Hepatocyte (in vitro differentiated cells): Measurements from ENCODE around the gene CASTOR1.

Experiments
- CTCF ChIP-seq: fragments of 200-600 bp; sonication (generic); IDR thresholded peaks from 2 replicates; pipeline ENCODE4 v1.5.1; 2016; ENCODE audit warnings: antibody characterized with exemption, mild to moderate bottlenecking; ENCODE audit not compliant: poor library complexity
- EZH2 ChIP-seq: fragments of 200-600 bp; sonication (generic); IDR thresholded peaks from 2 replicates; pipeline ENCODE4 v1.6.1; 2016; ENCODE audit warnings: antibody characterized with exemption, mild to moderate bottlenecking, borderline replicate concordance
- EZH2phosphoT487 ChIP-seq: fragments of 200-600 bp; sonication (generic); IDR thresholded peaks from one replicate; pipeline ENCODE4 v1.6.1; 2018; ENCODE audit warnings: antibody characterized with exemption, mild to moderate bottlenecking, low read depth, moderate library complexity; ENCODE audit not compliant: unreplicated experiment, severe bottlenecking

- TF ChIP-seq CTCF (no peak), EZH2 (no peak), EZH2phosphoT487 (no peak)
These were observed 6.0 kb downstream of the CASTOR1 start for GRCh38 chr22:30283342-30283741.
